Tibial nerve (tissue), 4 donors: ENCODE results near the gene SKI. TPM values are rescaled to one million over a fixed set of nuclear protein-coding genes. Genes with fewer than 3 reads are reported as not detected.

Experiments used
- DNase-seq, 2 donors: peaks; one replicate each; pipeline ENCODE4 v3.0.0-alpha.2; 2019; ENCODE audit warnings: low spot score in 2 of 2
- H3K27ac ChIP-seq, 4 donors: fragments of 200-600 bp; sonication (generic) in 3 of 4; one replicate each; pipeline ENCODE4 v1.5.1; 2017 to 2019; ENCODE audit warnings: mild to moderate bottlenecking in 1 of 4
- H3K27me3 ChIP-seq, 2 donors: fragments of 200-600 bp; sonication (generic) in 1 of 2; one replicate each; pipeline versions ENCODE4 v1.5.1 to v1.6.0; 2017 to 2019
- H3K36me3 ChIP-seq, 3 donors: fragments of 200-600 bp; sonication (generic); one replicate each; pipeline ENCODE4 v1.5.1; 2018 to 2019
- H3K4me1 ChIP-seq, 4 donors: fragments of 200-600 bp; sonication (generic) in 3 of 4; one replicate each; pipeline ENCODE4 v1.5.1; 2017 to 2019
- H3K4me3 ChIP-seq, 4 donors: fragments of 200-600 bp; sonication (generic) in 3 of 4; one replicate each; pipeline ENCODE4 v1.5.1; 2017 to 2019; ENCODE audit warnings: mild to moderate bottlenecking in 1 of 4, moderate library complexity in 1 of 4
- H3K9me3 ChIP-seq, 4 donors: fragments of 200-600 bp; sonication (generic) in 3 of 4; one replicate each; pipeline ENCODE4 v1.5.1; 2017 to 2019
- CTCF ChIP-seq, 5 experiments: fragments of 200-600 bp in 3 of 5; fragments of 450-650 bp in 2 of 5; sonication (generic) in 3 of 5; IDR thresholded peaks; one replicate each; pipeline ENCODE4 v1.5.1; 2016 to 2019; ENCODE audit warnings: antibody characterized with exemption in 5 of 5, mild to moderate bottlenecking in 3 of 5, moderate library complexity in 2 of 5
- EP300 ChIP-seq, 2 donors: sonication (generic); formaldehyde crosslinking; IDR thresholded peaks; one replicate each; pipeline ENCODE4 v1.6.1; 2017; ENCODE audit warnings: antibody characterized with exemption in 2 of 2, mild to moderate bottlenecking in 1 of 2
- POLR2A ChIP-seq, 2 donors: fragments of 450-650 bp; IDR thresholded peaks; one replicate each; pipeline ENCODE4 v1.6.1; 2017; ENCODE audit warnings: antibody characterized with exemption in 2 of 2, mild to moderate bottlenecking in 2 of 2, moderate library complexity in 2 of 2
- WGBS, 2 donors: methylation state at CpG; one replicate each; pipeline ENCODE4 v1.1.5; 2018; 5-methylcytosine and 5-hydroxymethylcytosine counted together
- total RNA-seq, 4 donors: library from RNA; depleted of rRNA; stranded (reverse); fragments of >200 nt; gene quantifications; one replicate each; pipeline ENCODE4 v1.1.0, GENCODE V29; 2016

Gene SKI
- total RNA-seq, 4 donors from 2014 or later, result 62.8 to 100 (median 72.2) TPM

GRCh38 chr1:2213576-2214505 is 14.3 kb upstream of the SKI start:
- Histone ChIP-seq H3K27me3 (no peaks in the 10 kb centered on the region), H3K4me1 (peaks cover 0 to 57% (median 41%) of the 10 kb centered on the region in 4 donors), H3K27ac (peak overlapping the region; percentile 88 to 99 (median 98)), H3K36me3 (no peaks in the 10 kb centered on the region), H3K9me3 (no peaks in the 10 kb centered on the region), H3K4me3 (peak overlapping the region; percentile 2 to 35 (median 20))
- peak; percentile 80 to 82 for DNase-seq
- peak; percentile 51 to 88 for TF ChIP-seq EP300 (IDR thresholded peaks at IDR 0.05)
- TF ChIP-seq CTCF (IDR thresholded peaks at IDR 0.05), result no peak
- peak in 1 of 2 donors; percentile 54 for TF ChIP-seq POLR2A (IDR thresholded peaks at IDR 0.05)
- 14 to 22% methylated on average over 14 to 27 of the region's 32 CpGs for WGBS, 2 donors

- WGBS, 2 donors, result 22 to 26% methylated on average over 5 to 17 of the region's 21 CpGs
- Histone ChIP-seq H3K27me3 (no peaks in the 10 kb centered on the region), H3K4me1 (peaks cover 0 to 49% (median 36%) of the 10 kb centered on the region in 4 donors), H3K27ac (peak overlapping the region; percentile 88 to 99 (median 98)), H3K36me3 (no peaks in the 10 kb centered on the region), H3K9me3 (no peaks in the 10 kb centered on the region), H3K4me3 (peak overlapping the region in 1 of 4 donors; percentile 0)
- no peak for DNase-seq
- TF ChIP-seq CTCF (IDR thresholded peaks at IDR 0.05), result no peak
- TF ChIP-seq EP300 (IDR thresholded peaks at IDR 0.05), result no peak
- no peak for TF ChIP-seq POLR2A (IDR thresholded peaks at IDR 0.05)
Measured at GRCh38 chr1:2214541-2215241, 13.4 kb upstream of the SKI start.

GRCh38 chr1:2215329-2215728 is 12.8 kb upstream of the SKI start:
- no peaks in the 10 kb centered on the region for H3K27me3 ChIP-seq
- H3K36me3 ChIP-seq, result no peaks in the 10 kb centered on the region
- H3K27ac ChIP-seq, result peak overlapping the region; percentile 88 to 99 (median 98)
- peaks cover 0 to 42% (median 35%) of the 10 kb centered on the region in 4 donors for H3K4me1 ChIP-seq
- no peak for DNase-seq
- no peak for TF ChIP-seq EP300 (IDR thresholded peaks at IDR 0.05)
- TF ChIP-seq POLR2A (IDR thresholded peaks at IDR 0.05), result no peak
- TF ChIP-seq CTCF (IDR thresholded peaks at IDR 0.05), result no peak
- H3K9me3 ChIP-seq, result no peaks in the 10 kb centered on the region
- no peak overlapping the region for H3K4me3 ChIP-seq
- 80 to 90% methylated on average over 9 to 14 of the region's 14 CpGs for WGBS, 2 donors

- H3K36me3 ChIP-seq, result no peaks in the 10 kb centered on the region
- peaks cover 0 to 37% (median 34%) of the 10 kb centered on the region in 4 donors for H3K4me1 ChIP-seq
- peak overlapping the region in 1 of 4 donors; percentile 98 for H3K27ac ChIP-seq
- 86 to 91% methylated on average over 14 to 24 of the region's 25 CpGs for WGBS, 2 donors
- H3K9me3 ChIP-seq, result no peaks in the 10 kb centered on the region
- no peak for TF ChIP-seq CTCF (IDR thresholded peaks at IDR 0.05)
- no peak for TF ChIP-seq EP300 (IDR thresholded peaks at IDR 0.05)
- no peak for TF ChIP-seq POLR2A (IDR thresholded peaks at IDR 0.05)
- no peak for DNase-seq
- no peak overlapping the region for H3K4me3 ChIP-seq
- no peaks in the 10 kb centered on the region for H3K27me3 ChIP-seq
Measured at GRCh38 chr1:2215909-2216766, 12.0 kb upstream of the SKI start.
